VCaP (cell line): Measurements from ENCODE around the gene IFT43.

Source experiments
- H3K27ac ChIP-seq: fragments of 450-650 bp; 2 replicates; pipeline ENCODE4 v1.5.1; 2017
- TF ChIP-seq, protein P1 (sequence below): fragments of 450-650 bp; conservative IDR thresholded peaks from 2 replicates; pipeline ENCODE4 v1.5.1; 2017; ENCODE audit warnings: mild to moderate bottlenecking, moderate library complexity

The IFT43 gene

DNA sequence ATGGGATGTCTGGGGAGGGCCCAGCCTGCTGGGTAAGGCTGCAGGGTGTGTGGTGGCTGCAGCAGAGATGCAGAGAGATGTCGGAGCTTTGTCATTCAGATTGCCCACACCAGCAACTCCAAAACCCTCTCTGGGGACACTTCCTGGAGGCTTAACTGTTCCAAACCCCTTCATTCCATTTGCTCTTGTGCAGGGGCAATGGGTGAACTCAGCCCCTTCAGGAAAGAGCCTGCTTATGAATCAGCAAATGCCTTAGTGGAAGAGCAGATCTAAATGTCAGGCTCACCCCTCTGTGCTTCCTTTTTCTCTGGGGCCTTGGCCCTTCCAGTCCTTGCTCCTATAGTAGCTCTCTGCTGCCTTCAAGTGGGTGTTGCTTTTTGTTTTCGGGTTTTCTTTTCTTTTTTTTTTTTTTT, 129.5 kb downstream of the IFT43 start:
- H3K27ac ChIP-seq, result no peak overlapping the region
- TF ChIP-seq, protein P1, sequence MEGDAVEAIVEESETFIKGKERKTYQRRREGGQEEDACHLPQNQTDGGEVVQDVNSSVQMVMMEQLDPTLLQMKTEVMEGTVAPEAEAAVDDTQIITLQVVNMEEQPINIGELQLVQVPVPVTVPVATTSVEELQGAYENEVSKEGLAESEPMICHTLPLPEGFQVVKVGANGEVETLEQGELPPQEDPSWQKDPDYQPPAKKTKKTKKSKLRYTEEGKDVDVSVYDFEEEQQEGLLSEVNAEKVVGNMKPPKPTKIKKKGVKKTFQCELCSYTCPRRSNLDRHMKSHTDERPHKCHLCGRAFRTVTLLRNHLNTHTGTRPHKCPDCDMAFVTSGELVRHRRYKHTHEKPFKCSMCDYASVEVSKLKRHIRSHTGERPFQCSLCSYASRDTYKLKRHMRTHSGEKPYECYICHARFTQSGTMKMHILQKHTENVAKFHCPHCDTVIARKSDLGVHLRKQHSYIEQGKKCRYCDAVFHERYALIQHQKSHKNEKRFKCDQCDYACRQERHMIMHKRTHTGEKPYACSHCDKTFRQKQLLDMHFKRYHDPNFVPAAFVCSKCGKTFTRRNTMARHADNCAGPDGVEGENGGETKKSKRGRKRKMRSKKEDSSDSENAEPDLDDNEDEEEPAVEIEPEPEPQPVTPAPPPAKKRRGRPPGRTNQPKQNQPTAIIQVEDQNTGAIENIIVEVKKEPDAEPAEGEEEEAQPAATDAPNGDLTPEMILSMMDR, result no peak

DNA sequence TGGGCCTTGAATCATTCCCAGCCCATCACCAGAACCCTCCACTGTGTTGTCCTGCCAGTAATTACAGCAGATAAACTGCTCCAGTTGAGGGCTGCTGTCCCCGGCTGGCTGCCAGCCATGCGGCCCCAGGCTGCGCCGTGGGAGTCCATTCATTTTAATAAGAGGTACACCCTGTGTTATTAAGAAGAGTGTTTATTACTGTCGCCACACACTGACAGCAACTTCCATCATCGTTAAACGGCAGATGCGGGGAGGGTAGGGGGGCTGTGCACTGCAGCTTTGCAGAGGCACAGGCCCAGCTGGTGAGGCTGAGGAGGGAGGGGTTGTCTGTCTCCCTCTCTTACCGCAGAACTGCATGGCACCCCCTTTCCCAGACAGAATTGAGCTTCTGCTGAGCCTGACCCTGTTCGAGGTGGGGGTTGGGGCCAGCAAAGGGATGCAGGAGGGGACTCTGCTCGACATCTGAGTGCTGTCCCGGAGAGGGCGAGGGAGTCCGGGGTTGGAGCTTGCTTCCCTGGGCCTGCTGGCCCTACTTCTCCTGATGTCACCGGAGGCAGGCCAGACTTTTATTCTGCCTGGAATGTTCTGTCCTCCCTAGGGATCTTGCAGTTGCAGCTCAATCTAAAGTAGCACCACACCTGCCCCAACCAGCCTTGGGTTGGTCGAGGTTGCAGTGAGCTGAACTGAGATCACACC, 132.4 kb downstream of the IFT43 start:
- TF ChIP-seq, protein P1, result no peak
- no peak overlapping the region for H3K27ac ChIP-seq

DNA sequence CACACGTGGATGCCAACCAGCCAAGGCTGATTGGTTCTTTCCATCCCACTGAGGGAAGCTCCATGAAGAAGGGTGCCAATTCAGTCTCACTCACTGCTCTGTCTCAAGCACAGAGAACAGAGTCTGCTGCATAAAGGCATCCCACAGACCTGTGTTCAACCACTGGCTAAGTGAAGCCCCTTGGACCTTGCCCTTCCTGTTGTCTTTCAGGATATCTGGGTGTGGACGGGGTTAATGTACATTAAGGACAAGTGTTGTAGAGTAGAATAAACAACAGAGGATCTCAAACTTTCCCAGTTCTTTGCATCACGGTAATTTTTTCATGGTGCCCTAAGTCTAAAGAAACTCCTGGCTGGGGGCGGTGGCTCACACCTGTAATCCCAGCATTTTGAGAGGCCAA, 133.0 kb downstream of the IFT43 start:
- TF ChIP-seq, protein P1, result no peak

DNA sequence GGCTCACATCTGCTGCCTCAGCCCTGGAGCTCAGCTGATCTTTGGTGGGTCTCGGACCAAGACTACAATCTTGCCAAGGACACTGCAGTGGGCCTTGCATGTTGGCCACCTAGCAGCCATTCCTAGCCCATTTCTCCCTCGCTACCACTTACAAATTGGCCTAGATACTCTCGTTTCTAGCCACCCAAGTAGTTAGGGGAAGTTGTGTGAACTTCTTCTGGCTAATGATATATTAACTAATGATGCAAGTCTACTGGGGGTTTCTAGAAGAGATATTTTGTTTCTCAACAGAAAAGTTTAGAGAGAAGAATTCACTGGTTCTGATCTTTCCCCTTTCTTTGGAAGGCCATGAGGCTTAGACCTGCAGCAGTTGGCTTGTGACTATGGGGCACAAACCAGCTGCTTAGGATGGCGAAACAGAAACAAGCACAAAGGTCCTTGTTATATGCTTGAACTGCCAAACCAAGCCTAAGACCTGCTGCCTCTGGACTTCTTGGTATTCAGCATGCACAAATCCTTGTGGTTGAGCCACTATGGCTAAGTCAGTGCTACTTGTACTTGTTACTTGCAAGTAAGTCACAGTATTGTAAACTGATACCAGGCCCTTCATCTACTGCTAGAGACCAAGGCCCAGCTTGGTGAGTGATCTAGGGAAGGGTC, 135.7 kb downstream of the IFT43 start:
- TF ChIP-seq, protein P1, result no peak
- no peak overlapping the region for H3K27ac ChIP-seq

More for the DNA sequence above, 133.0 kb downstream of the IFT43 start:
- no peak overlapping the region for H3K27ac ChIP-seq

DNA sequence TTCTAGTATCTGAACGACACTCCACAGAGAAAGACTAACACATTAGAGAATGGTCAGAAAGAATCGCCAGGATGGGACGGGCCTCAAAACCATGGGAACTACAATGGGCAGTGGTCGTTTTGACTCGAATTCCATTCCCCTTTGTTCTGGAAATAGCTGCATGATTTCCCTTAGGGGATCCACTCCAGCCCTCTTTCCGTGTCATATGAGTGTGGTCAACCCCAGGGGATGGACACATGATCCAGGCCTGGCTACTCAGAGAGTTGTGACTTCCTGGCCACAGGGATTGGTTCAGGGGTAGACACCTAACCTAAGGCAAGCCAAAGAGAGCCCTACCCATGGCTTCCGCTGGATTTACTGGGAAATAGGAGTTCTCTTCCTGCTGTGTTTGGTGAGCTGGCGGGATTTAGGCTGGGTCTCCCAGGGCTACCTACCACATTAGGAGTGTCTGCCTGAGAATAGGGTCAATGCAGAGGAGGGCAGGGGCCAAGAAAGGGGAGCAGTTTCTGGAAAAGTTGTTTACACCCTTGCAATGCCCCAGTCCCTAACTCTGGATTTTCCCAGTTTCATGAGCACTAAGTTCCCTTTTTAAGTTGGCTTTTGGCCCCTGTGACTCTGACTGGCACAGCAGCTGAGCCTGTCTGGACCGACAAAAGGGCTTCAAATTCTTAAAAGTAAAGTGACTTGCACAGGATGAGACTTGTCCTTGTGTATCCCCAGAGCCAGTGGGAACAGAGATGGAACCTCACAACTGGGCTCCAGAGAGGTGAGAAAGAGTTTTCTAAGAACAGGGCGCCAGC, 138.1 kb downstream of the IFT43 start:
- H3K27ac ChIP-seq, result no peak overlapping the region

DNA sequence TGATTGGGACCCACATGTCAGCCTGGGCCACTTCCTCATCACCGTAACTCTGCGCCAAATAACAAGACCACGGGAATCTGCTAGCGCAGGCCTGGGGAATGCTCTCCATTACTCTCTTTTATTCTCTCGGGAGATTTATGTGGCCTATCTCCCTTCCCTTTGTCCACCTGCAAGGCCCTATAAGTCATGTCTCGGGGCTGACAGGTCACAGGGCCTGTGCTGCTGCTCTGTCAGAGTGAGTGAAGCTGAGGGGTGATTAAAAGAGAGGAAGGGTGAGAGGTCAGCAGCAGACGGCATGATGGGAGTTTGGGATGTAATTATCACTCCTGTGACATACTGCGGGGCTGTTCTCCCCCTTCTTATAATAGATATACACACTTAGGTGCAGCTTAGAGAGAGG, 139.9 kb downstream of the IFT43 start:
- H3K27ac ChIP-seq, result no peak overlapping the region
- TF ChIP-seq, protein P1, result no peak

More for the DNA sequence above, 138.1 kb downstream of the IFT43 start:
- TF ChIP-seq, protein P1, result no peak

DNA sequence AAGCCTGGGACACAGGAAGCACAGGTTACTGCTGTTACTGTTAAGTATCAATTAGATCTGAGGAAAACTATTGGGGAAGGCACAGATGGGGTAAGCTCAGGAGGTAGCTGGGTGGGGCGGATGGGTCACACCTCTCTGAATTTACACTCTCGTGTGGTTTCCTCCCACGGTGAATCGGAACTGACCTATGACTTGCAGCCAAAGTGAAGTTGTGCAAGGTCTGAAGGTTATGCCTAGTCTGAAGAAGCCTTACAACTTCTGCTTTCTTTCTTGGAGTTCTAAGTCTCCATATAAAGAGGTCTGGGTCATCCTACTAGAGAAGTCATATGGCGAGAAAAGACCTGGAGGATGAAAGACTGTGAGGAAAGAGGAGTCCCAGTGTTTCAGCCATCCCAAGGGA, 140.5 kb downstream of the IFT43 start:
- no peak overlapping the region for H3K27ac ChIP-seq
- TF ChIP-seq, protein P1, result no peak
